ENCODE data around the gene KRT79. TPM values are rescaled to one million over a fixed set of nuclear protein-coding genes. Genes with fewer than 3 reads are reported as not detected.

KRT79 gene
- total RNA-seq, 4 donors from 2014 or later: not detected

DNA sequence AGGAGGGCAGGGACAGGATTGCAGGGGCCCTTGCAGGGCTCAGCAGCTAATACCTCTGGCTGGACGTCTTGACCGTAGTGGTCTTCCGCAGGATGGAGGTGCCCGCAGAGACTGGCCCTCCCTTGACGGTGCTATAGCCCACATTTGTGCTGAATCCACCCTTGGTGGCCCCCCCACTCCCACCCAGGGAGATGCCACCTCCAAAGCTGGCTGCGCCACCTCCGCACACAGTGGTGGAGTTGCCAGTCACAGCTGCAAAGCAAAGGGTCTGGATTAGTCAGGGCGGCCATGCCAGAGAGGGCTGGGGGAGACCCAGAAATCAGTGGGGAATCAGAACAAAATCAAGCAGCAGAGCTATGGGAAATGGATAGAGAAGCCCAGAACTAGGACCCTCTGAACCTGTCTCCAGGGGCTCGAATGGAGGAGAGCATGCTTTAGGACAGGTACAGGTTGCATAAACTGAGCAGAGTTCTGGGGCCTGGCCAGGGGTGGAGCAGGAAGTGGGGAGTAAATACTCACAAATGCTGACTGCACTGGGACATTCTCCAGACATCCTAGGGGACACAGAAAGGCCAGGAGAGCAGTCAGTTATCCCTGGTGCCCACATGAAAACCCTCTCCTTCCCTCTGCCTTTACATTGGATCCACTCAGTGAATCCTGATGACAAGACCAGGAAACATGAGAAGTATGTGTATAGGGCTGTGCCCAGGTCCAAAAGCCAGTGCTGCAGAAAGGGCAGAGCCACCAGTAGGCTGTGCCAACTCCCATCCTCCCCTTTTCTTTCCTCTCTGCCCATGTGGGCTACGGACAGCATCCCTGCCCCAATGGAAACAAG, 12.1 kb downstream of the KRT79 start:
- in situ Hi-C loops (cut with MboI; ENCODE audit: low pct_ligation_motif_present in 1 of 4, low pct_unique_long_range_greater_than_20kb in 1 of 4, low sequenced_read_pairs in 3 of 4): no loop called here
- H3K4me1 ChIP-seq: no peaks in the 10 kb centered on the region
- WGBS, 2 donors (ENCODE audit: low coverage in 1 of 2): 14 to 75% methylated on average over 1 to 10 of the region's 10 CpGs
- peaks cover 10% of the 10 kb centered on the region for H3K27me3 ChIP-seq
- intact Hi-C loops (cut with DNase I; ENCODE audit: low total_unique reads): no loop called here
- H3K4me3 ChIP-seq: no peak overlapping the region
- DNase-seq: peak; percentile 34
- no peak overlapping the region for H3K27ac ChIP-seq
- H3K36me3 ChIP-seq: no peaks in the 10 kb centered on the region
- no peaks in the 10 kb centered on the region for H3K9me3 ChIP-seq
- TF ChIP-seq POLR2A (IDR thresholded peaks at IDR 0.05) (no peak), EP300 (IDR thresholded peaks at IDR 0.05; ENCODE audit: low read depth) (no peak), POLR2AphosphoS5 (IDR thresholded peaks at IDR 0.05) (no peak)
- TF ChIP-seq, protein P1, sequence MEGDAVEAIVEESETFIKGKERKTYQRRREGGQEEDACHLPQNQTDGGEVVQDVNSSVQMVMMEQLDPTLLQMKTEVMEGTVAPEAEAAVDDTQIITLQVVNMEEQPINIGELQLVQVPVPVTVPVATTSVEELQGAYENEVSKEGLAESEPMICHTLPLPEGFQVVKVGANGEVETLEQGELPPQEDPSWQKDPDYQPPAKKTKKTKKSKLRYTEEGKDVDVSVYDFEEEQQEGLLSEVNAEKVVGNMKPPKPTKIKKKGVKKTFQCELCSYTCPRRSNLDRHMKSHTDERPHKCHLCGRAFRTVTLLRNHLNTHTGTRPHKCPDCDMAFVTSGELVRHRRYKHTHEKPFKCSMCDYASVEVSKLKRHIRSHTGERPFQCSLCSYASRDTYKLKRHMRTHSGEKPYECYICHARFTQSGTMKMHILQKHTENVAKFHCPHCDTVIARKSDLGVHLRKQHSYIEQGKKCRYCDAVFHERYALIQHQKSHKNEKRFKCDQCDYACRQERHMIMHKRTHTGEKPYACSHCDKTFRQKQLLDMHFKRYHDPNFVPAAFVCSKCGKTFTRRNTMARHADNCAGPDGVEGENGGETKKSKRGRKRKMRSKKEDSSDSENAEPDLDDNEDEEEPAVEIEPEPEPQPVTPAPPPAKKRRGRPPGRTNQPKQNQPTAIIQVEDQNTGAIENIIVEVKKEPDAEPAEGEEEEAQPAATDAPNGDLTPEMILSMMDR (IDR thresholded peaks at IDR 0.05): no peak

DNA sequence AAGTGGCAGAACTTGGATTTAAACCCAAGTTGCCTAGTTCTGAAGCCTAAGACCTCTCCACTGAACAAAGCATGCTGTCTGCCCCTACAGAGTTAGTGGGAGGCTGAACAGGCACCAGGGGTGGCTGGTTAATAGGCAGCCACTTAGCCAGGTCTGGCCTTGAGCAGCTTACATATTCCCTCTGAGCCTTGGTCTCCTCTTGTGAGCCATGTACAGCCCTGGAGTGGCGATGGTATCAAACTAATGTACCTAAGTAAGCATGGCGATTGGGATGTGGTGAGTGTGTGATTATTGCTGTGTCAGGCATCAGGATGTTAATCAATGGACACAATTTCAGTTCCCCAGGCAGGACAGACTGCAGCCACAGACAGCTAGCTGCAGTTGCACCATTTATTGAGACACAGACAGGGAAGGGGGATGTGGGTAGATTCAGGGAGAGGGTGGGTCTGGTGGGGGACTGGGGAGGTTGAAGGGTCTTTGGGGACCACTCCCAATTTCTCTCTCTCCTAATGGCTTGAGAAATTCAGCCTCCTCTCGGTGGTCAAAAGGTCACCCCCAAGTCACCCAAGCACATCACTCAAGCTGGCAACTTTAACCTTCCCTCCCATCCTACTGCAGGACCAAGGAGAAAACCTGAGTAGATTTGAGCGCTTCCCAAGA, 12.9 kb downstream of the KRT79 start:
- TF ChIP-seq EP300 (IDR thresholded peaks at IDR 0.05; ENCODE audit: low read depth) (no peak), POLR2AphosphoS5 (IDR thresholded peaks at IDR 0.05) (no peak), POLR2A (IDR thresholded peaks at IDR 0.05) (no peak)
- TF ChIP-seq, protein P1 (IDR thresholded peaks at IDR 0.05): no peak
- 60 to 85% methylated on average over 1 to 4 of the region's 4 CpGs for WGBS, 2 donors (ENCODE audit: low coverage in 1 of 2)
- no peaks in the 10 kb centered on the region for H3K36me3 ChIP-seq
- H3K4me1 ChIP-seq: no peaks in the 10 kb centered on the region
- intact Hi-C loops (cut with DNase I; ENCODE audit: low total_unique reads) (no loop called here), in situ Hi-C loops (cut with MboI; ENCODE audit: low pct_ligation_motif_present in 1 of 4, low pct_unique_long_range_greater_than_20kb in 1 of 4, low sequenced_read_pairs in 3 of 4) (no loop called here)
- H3K27ac ChIP-seq: no peak overlapping the region
- H3K9me3 ChIP-seq: no peaks in the 10 kb centered on the region
- no peak for DNase-seq
- H3K4me3 ChIP-seq: no peak overlapping the region
- peaks cover 10% of the 10 kb centered on the region for H3K27me3 ChIP-seq

DNA sequence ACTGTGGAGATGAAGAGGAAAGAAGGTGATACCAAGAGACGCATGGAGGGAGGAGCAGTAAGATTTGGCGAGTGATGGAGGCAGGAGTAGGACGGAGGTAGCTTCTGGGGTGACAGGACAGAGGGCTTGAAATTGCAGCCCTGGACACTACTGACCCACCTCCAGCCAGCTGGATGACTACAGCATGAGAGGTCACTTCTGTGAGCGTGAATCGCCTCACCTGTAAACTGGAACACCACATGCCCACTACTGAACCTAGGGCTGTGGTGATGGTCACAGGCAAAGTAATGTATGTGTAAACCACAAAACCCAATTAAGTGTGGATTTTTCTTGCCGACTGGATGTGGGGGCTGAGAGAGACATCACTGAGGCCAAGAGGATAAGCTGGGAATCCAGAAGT, 13.6 kb downstream of the KRT79 start:
- peaks cover 10% of the 10 kb centered on the region for H3K27me3 ChIP-seq
- TF ChIP-seq POLR2AphosphoS5 (IDR thresholded peaks at IDR 0.05) (no peak), EP300 (IDR thresholded peaks at IDR 0.05; ENCODE audit: low read depth) (no peak), POLR2A (IDR thresholded peaks at IDR 0.05) (no peak)
- TF ChIP-seq, protein P1 (IDR thresholded peaks at IDR 0.05): no peak
- no peaks in the 10 kb centered on the region for H3K9me3 ChIP-seq
- no peaks in the 10 kb centered on the region for H3K36me3 ChIP-seq
- no peak overlapping the region for H3K4me3 ChIP-seq
- in situ Hi-C loops (cut with MboI; ENCODE audit: low pct_ligation_motif_present in 1 of 4, low pct_unique_long_range_greater_than_20kb in 1 of 4, low sequenced_read_pairs in 3 of 4): no loop called here
- intact Hi-C loops (cut with DNase I; ENCODE audit: low total_unique reads): no loop called here
- DNase-seq: no peak
- WGBS, 2 donors (ENCODE audit: low coverage in 1 of 2): 91 to 93% methylated on average over 4 to 6 of the region's 6 CpGs
- H3K4me1 ChIP-seq: no peaks in the 10 kb centered on the region
- no peak overlapping the region for H3K27ac ChIP-seq

DNA sequence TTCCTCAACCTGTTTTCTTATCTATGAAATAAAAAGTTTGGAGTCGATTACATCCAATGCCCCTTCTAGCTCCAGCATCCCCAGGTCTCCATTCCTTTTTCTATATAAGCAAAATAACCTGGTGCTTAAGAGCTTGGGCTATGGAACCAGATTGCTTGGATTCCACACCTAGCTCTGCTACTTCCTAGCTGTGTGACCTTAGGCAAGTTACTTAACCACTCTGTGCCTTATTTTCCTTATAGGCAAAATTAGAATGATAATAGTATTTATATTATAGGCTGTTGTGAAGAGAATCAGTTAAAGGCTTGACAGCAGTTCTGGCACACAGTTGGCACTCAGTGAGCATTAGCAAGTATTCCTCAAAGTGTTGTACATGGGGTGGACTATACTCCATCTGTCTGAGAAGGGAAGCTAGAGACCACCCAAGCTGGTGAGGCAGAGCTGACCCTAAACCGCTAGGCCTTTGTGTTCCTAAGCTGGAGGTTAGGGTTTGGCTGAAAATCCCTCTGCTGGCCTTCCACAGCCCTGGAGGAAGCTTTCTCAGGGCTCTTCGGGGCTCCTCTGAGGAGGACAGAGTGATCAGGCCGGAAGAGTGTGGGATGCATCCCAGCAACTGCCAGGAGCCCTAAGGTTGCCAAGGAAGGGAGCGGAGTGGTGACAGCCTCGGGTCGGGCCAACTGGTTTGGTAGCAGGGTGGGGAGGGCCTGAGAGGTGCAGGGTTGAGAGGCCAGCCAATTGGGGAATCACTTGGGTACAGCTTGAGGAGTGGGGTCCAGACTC, 14.2 kb downstream of the KRT79 start:
- DNase-seq: no peak
- Histone ChIP-seq H3K4me3 (no peak overlapping the region), H3K27me3 (peaks cover 10% of the 10 kb centered on the region), H3K9me3 (no peaks in the 10 kb centered on the region), H3K4me1 (no peaks in the 10 kb centered on the region), H3K27ac (no peak overlapping the region), H3K36me3 (no peaks in the 10 kb centered on the region)
- in situ Hi-C loops (cut with MboI; ENCODE audit: low pct_ligation_motif_present in 1 of 4, low pct_unique_long_range_greater_than_20kb in 1 of 4, low sequenced_read_pairs in 3 of 4) (no loop called here), intact Hi-C loops (cut with DNase I; ENCODE audit: low total_unique reads) (no loop called here)
- WGBS, 2 donors (ENCODE audit: low coverage in 1 of 2): 86 to 87% methylated on average over 1 to 7 of the region's 7 CpGs
- TF ChIP-seq POLR2AphosphoS5 (IDR thresholded peaks at IDR 0.05) (no peak), POLR2A (IDR thresholded peaks at IDR 0.05) (no peak), EP300 (IDR thresholded peaks at IDR 0.05; ENCODE audit: low read depth) (no peak)
- TF ChIP-seq, protein P1 (IDR thresholded peaks at IDR 0.05): no peak
